Measurements from ENCODE around the gene EEF2KMT.

The EEF2KMT gene

GRCh38 chr16:5069048-5069447 is 28.5 kb downstream of the EEF2KMT start:
- Histone ChIP-seq H3K36me3 (ENCODE audit: insufficient read depth, low read length) (no peaks in the 10 kb centered on the region), H3K4me3 (ENCODE audit: low read length, poor library complexity, severe bottlenecking) (no peak overlapping the region)

GRCh38 chr16:5066511-5066910 is 31.1 kb downstream of the EEF2KMT start:
- Histone ChIP-seq H3K79me2 (ENCODE audit: insufficient read depth, low read length) (no peaks in the 10 kb centered on the region), H3K9me2 (replicated peaks; ENCODE audit: low read depth, low read length) (no peaks in the 10 kb centered on the region), H3K27me3 (ENCODE audit: insufficient read depth, low read length, poor library complexity, severe bottlenecking) (no peaks in the 10 kb centered on the region), H3K9ac (ENCODE audit: low read depth, low read length, poor library complexity, severe bottlenecking) (no peak overlapping the region), H3K36me3 (ENCODE audit: insufficient read depth, low read length) (no peaks in the 10 kb centered on the region), H3K4me1 (ENCODE audit: insufficient read depth, low read length, poor library complexity, severe bottlenecking) (peaks cover 4% of the 10 kb centered on the region), H3K4me3 (ENCODE audit: low read length, poor library complexity, severe bottlenecking) (no peak overlapping the region), H2AFZ (ENCODE audit: low read length) (no peak overlapping the region), H3K4me2 (ENCODE audit: low read depth, low read length, poor library complexity, severe bottlenecking) (no peak overlapping the region), H4K20me1 (ENCODE audit: insufficient read depth, low read length, poor library complexity, severe bottlenecking) (no peaks in the 10 kb centered on the region), H3K9me3 (ENCODE audit: insufficient read depth, low read depth, low read length) (no peaks in the 10 kb centered on the region), H3F3A (ENCODE audit: low read depth) (no peaks in the 10 kb centered on the region)
- TF ChIP-seq EZH2phosphoT487 (IDR thresholded peaks at IDR 0.05; ENCODE audit: borderline replicate concordance) (no peak), CTCF (conservative IDR thresholded peaks at IDR 0.05; ENCODE audit: low read length) (no peak)

More at GRCh38 chr16:5069048-5069447, 28.5 kb downstream of the EEF2KMT start:
- no peaks in the 10 kb centered on the region for H4K20me1 ChIP-seq (ENCODE audit: insufficient read depth, low read length, poor library complexity, severe bottlenecking)
- H3K79me2 ChIP-seq (ENCODE audit: insufficient read depth, low read length) = peaks cover 5% of the 10 kb centered on the region; the same call in 1 of the 2 replicates
- no peaks in the 10 kb centered on the region for H3K27me3 ChIP-seq (ENCODE audit: insufficient read depth, low read length, poor library complexity, severe bottlenecking)
- no peaks in the 10 kb centered on the region for H3F3A ChIP-seq (ENCODE audit: low read depth)
- no peak overlapping the region for H3K4me2 ChIP-seq (ENCODE audit: low read depth, low read length, poor library complexity, severe bottlenecking)
- H3K4me1 ChIP-seq (ENCODE audit: insufficient read depth, low read length, poor library complexity, severe bottlenecking) = peaks cover 5% of the 10 kb centered on the region
- no peak overlapping the region for H3K9ac ChIP-seq (ENCODE audit: low read depth, low read length, poor library complexity, severe bottlenecking)
- no peak overlapping the region for H2AFZ ChIP-seq (ENCODE audit: low read length)
- H3K9me3 ChIP-seq (ENCODE audit: insufficient read depth, low read depth, low read length) = no peaks in the 10 kb centered on the region
- H3K9me2 ChIP-seq (replicated peaks; ENCODE audit: low read depth, low read length) = no peaks in the 10 kb centered on the region
- TF ChIP-seq CTCF (conservative IDR thresholded peaks at IDR 0.05; ENCODE audit: low read length) = no peak
- TF ChIP-seq EZH2phosphoT487 (IDR thresholded peaks at IDR 0.05; ENCODE audit: borderline replicate concordance) = no peak

- Histone ChIP-seq H3K4me3 (ENCODE audit: low read length, poor library complexity, severe bottlenecking) (no peak within 1 kb of the TSS), H3K9ac (ENCODE audit: low read depth, low read length, poor library complexity, severe bottlenecking) (no peak within 1 kb of the TSS), H3K4me1 (ENCODE audit: insufficient read depth, low read length, poor library complexity, severe bottlenecking) (no peaks in the 10 kb centered on the region), H2AFZ (ENCODE audit: low read length) (no peak within 1 kb of the TSS), H3K4me2 (ENCODE audit: low read depth, low read length, poor library complexity, severe bottlenecking) (no peak within 1 kb of the TSS), H3F3A (ENCODE audit: low read depth) (no peaks in the 10 kb centered on the region), H3K79me2 (ENCODE audit: insufficient read depth, low read length) (no peaks in the 10 kb centered on the region), H3K9me2 (replicated peaks; ENCODE audit: low read depth, low read length) (no peaks in the 10 kb centered on the region), H4K20me1 (ENCODE audit: insufficient read depth, low read length, poor library complexity, severe bottlenecking) (no peaks in the 10 kb centered on the region), H3K27me3 (ENCODE audit: insufficient read depth, low read length, poor library complexity, severe bottlenecking) (no peaks in the 10 kb centered on the region), H3K9me3 (ENCODE audit: insufficient read depth, low read depth, low read length) (no peaks in the 10 kb centered on the region), H3K36me3 (ENCODE audit: insufficient read depth, low read length) (no peaks in the 10 kb centered on the region)
- no peak for TF ChIP-seq CTCF (conservative IDR thresholded peaks at IDR 0.05; ENCODE audit: low read length)
- TF ChIP-seq EZH2phosphoT487 (IDR thresholded peaks at IDR 0.05; ENCODE audit: borderline replicate concordance) = no peak
Measured at GRCh38 chr16:5065813-5066212, 31.8 kb downstream of the EEF2KMT start, which contains the start of gene C16orf89. TSS of gene C16orf89 (minus strand) at chr16:5065956. CDS start at chr16:5065908, 48 bp downstream.
